ENCODE measurements around the gene CLIP1. TPM values are rescaled to one million over a fixed set of nuclear protein-coding genes. Genes with fewer than 3 reads are reported as not detected.

The CLIP1 gene
- total and polyA plus RNA-seq, 2 of the 8 experiments (the other 6 are each of a cell fraction or from before 2014, with no cell fraction given), result 19.0 to 27.6 TPM

GRCh38 chr12:122385171-122386016 is 37.1 kb downstream of the CLIP1 start:
- WGBS, 2 experiments (ENCODE audit: extremely low coverage in 1 of 2, insufficient coverage in 1 of 2, insufficient read length in 1 of 2, insufficient replicate concordance in 2 of 2, low coverage in 1 of 2, low lambda C conversion rate in 2 of 2, missing lambda C conversion rate in 1 of 2), result 89% methylated on average over 13 of the region's 13 CpGs; no CpG with 5 or more reads in 1 of the 2 experiments
- Histone ChIP-seq H2BK120ac (replicated peaks; ENCODE audit: low read depth, low read length) (no peak overlapping the region), H4K5ac (ENCODE audit: insufficient read length, low read depth, low read length) (no peak overlapping the region), H2BK5ac (ENCODE audit: low read depth, low read length) (no peak overlapping the region), H3K27me3 (replicated peaks in 1 of 4; ENCODE audit: control insufficient read depth in 3 of 4, extremely low read depth in 1 of 4, insufficient read depth in 3 of 4, low read length in 3 of 4) (no peaks in the 10 kb centered on the region), H4K91ac (replicated peaks; ENCODE audit: insufficient read length, low read length) (no peak overlapping the region), H3K23me2 (ENCODE audit: low read depth, low read length) (0 out of 2 replicates have a peak, but pooled peaks cover 2% of the 10 kb centered on the region), H3K56ac (replicated peaks; ENCODE audit: insufficient read length, low read depth, low read length) (no peak overlapping the region), H2AK5ac (ENCODE audit: low read depth, low read length) (no peak overlapping the region), H3K27ac (ENCODE audit: low read depth, low read length) (no peak overlapping the region), H2BK15ac (ENCODE audit: low read length) (peak overlapping the region; percentile 36; the same call in 1 of the 2 replicates), H3K23ac (ENCODE audit: insufficient read length) (no peak overlapping the region), H4K8ac (ENCODE audit: extremely low read depth, insufficient read depth, low read length) (peak overlapping the region; percentile 51; the same call in 1 of the 2 replicates), H4K20me1 (replicated peaks in 1 of 2; ENCODE audit: control insufficient read depth in 1 of 2, insufficient read depth in 2 of 2, low read length in 2 of 2) (no peaks in the 10 kb centered on the region), H2BK12ac (ENCODE audit: low read depth, low read length) (no peak overlapping the region), H3K9me3 (ENCODE audit: insufficient read depth in 2 of 2, low read depth in 1 of 2, low read length in 1 of 2) (no peaks in the 10 kb centered on the region), H3K18ac (ENCODE audit: extremely low read depth, low read length) (no peak overlapping the region; the same call in 1 of the 2 replicates), H3K9ac (replicated peaks in 1 of 4; ENCODE audit: extremely low read depth in 1 of 4, low read depth in 3 of 4, low read length in 3 of 4) (no peak overlapping the region), H3K79me1 (ENCODE audit: low read depth, low read length) (no peaks in the 10 kb centered on the region; the same call in 1 of the 2 replicates), H3K4me2 (ENCODE audit: insufficient read depth in 1 of 2, low read depth in 2 of 2, low read length in 2 of 2) (no peak overlapping the region; a peak in 1 of 4 replicates), H3K79me2 (ENCODE audit: control insufficient read depth in 1 of 2, insufficient read depth in 2 of 2, low read length in 2 of 2) (no peaks in the 10 kb centered on the region), H3K36me3 (ENCODE audit: control insufficient read depth in 2 of 4, insufficient read depth in 4 of 4, low read length in 3 of 4) (no peaks in the 10 kb centered on the region), H2BK20ac (ENCODE audit: low read length) (no peak overlapping the region; the same call in 1 of the 2 replicates), H3K4me3 (ENCODE audit: extremely low read depth in 1 of 4, insufficient read depth in 2 of 4, low read depth in 3 of 4, low read length in 4 of 4) (no peak overlapping the region), H3K4ac (replicated peaks; ENCODE audit: insufficient read length, low read depth, low read length) (no peak overlapping the region), H3K14ac (ENCODE audit: insufficient read length) (no peak overlapping the region), H3K4me1 (replicated peaks in 1 of 4; ENCODE audit: control insufficient read depth in 3 of 4, insufficient read depth in 4 of 4, low read length in 3 of 4) (peaks cover 0 to 5% (median under 1%) of the 10 kb centered on the region in 4 experiments; a peak in 3 of 7 replicates), H2AFZ (ENCODE audit: low read length) (no peak overlapping the region)
- FAIRE-seq (no peak), DNase-seq (ENCODE audit: low read depth in 1 of 2, low spot score in 2 of 2) (no peak)
- no peak for TF ChIP-seq BACH1 (IDR thresholded peaks at IDR 0.05; ENCODE audit: low read length)
- POLR2A ChIA-PET (ENCODE audit: partially characterized antibody), result interaction anchor here (0.7 to 1.6 kb wide), 3 partner anchors 8 to 175 kb away, joined by 3 to 4 read pairs (median 3); no protein-coding TSS in a partner anchor
- CTCF ChIA-PET (ENCODE audit: partially characterized antibody), result interaction anchor here (1.6 kb wide), 1 partner anchor 29 kb away, joined by 4 read pairs; no protein-coding TSS in a partner anchor

All from H1 (cell line).